GM20431 (cell line): Measurements from ENCODE around the gene DCAF11.
"Not testable (repeated sequence)": the region's sequence is repeated elsewhere in the genome, so short reads cannot be mapped to it uniquely, and the experiment has no call there.

Experiments
- in situ Hi-C: fragments of 300-500 bp; cut with MseI, MboI; formaldehyde crosslinking; loops from one replicate; pipeline ENCODE4 v1.15.0; 2020; ENCODE audit warnings: low sequenced_read_pairs; ENCODE audit not compliant: unreplicated experiment

The DCAF11 gene

DNA sequence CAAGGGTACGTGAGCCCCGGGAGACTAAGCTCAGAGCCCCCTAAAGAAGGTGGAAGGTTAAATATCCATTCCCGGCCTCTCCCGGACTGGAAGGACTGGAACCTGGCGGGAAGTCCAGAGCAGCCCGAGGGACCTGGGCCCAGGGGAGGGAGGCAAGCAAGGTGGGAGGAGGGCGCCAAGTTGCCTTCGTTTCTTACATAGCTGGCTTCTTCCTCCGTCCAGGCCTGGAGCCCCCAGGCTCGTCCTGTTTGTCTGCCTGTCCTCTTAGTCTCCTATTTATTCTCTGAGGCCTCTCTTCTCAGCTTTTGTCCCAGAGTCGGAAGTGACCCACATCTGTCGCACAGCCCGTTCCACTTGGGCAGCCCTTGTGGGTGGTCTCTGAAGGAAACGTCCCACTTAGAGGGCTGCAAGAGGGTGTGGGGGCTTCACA is 19.7 kb upstream of the DCAF11 start:
- in situ Hi-C loops: no loop called here

DNA sequence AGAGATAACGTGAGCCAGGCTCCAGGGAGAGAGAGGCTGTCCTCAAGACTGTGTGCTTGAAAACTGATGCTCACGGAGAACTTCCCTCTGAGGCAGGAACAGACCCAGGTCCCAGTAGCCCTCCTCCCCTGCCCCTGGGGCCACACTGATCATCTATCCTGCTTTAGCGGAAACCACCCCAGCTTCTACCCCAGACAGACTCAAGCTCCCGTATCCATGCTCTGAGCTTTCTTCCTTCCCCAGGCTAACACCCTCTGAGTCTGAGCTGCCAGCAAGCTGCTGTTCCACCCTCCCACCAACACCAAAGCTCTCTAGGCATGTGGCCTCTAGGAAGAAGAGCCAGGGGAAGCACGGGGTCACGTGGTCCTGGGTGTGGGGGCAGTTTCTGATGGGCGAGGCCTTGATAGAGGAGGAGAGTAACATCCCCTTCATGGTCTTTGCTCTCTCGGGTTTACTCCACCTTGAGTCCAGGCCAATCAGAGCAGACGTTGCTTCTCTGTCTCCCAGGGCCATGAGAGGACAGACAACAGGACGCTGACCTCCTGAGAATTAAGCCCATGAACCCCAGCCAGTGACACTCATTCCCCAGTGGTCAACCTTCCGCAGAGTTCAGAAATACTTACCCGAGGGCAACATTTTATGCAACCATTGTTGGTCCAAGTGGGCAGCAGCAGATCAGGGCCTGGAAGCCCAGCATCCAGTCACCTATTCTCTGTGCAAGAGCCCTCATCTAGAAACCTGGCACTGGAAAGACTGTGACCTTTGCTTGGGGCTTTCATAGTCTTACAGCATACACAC is 19.1 kb upstream of the DCAF11 start:
- in situ Hi-C loops: no loop called here

- in situ Hi-C loops: no loop called here
These were observed 17.9 kb upstream of the DCAF11 start for GRCh38 chr14:24096545-24097181.

DNA sequence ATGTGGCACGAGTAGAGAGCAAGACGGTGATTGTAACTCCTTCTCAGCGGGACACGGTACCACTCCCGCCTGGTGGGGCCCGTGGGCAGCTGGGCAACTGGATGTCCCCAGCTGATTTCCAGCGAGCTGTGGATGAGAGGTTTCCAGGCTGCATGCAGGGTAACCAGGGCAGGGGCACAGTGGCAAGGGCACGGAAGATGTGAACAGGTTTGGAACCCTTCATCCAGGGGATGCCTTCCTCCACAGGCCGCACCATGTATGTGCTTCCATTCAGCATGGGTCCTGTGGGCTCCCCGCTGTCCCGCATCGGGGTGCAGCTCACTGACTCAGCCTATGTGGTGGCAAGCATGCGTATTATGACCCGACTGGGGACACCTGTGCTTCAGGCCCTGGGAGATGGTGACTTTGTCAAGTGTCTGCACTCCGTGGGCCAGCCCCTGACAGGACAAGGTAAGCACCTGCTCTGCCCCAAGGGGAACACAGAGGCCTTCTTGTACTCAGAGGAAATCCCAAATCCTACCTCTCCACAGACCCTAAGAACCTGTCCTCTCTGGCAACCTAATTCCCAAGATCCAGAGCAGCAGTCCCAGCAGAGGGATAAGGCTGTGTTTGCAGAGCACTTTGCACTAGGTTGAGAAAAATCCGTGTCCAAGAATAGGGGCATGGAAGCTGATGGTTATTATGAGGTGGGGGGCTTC is 16.2 kb upstream of the DCAF11 start:
- in situ Hi-C loops: no loop called here

DNA sequence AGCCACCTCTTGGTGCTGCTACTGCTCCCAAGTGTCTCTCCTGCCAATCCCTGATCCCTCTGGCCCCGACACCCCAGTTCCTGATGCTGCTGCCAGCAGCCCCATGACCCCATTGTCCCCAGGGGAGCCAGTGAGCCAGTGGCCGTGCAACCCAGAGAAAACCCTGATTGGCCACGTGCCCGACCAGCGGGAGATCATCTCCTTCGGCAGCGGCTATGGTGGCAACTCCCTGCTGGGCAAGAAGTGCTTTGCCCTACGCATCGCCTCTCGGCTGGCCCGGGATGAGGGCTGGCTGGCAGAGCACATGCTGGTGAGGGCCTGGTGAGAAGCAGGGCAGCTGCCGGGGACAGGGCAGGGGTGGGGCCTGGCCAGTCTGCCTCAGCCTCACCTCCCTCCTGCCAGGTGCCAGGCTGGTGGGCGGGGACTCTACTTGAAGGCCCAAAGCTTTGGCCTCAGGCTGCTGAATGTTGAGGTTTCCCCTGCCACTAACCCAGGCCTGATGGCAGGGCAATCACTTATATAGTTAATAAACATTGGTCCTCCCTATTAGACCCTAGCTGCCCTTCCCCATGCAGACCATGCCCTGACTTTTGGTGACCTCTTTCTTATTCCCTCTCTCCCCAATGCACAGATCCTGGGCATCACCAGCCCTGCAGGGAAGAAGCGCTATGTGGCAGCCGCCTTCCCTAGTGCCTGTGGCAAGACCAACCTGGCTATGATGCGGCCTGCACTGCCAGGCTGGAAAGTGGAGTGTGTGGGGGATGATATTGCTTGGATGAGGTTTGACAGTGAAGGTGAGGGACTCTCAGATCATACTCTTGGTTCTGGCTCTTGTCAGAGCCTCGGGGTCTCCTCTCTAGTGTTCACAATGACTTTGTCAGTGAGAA is 15.4 kb upstream of the DCAF11 start:
- in situ Hi-C loops: no loop called here

- in situ Hi-C loops: no loop called here
These were observed 14.2 kb upstream of the DCAF11 start for GRCh38 chr14:24100197-24100981.

GRCh38 chr14:24100982-24101494 is 13.5 kb upstream of the DCAF11 start:
- in situ Hi-C loops: no loop called here

GRCh38 chr14:24102357-24103048 is 12.1 kb upstream of the DCAF11 start:
- in situ Hi-C loops: no loop called here

DNA sequence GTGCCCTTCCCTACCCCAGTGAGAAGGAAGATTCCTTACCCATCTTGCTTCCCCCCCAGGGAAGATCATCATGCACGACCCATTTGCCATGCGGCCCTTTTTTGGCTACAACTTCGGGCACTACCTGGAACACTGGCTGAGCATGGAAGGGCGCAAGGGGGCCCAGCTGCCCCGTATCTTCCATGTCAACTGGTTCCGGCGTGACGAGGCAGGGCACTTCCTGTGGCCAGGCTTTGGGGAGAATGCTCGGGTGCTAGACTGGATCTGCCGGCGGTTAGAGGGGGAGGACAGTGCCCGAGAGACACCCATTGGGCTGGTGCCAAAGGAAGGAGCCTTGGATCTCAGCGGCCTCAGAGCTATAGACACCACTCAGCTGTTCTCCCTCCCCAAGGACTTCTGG is 11.1 kb upstream of the DCAF11 start:
- in situ Hi-C loops: no loop called here

- in situ Hi-C loops: not testable (repeated sequence)
These were observed 8.9 kb upstream of the DCAF11 start for GRCh38 chr14:24105609-24106239.

DNA sequence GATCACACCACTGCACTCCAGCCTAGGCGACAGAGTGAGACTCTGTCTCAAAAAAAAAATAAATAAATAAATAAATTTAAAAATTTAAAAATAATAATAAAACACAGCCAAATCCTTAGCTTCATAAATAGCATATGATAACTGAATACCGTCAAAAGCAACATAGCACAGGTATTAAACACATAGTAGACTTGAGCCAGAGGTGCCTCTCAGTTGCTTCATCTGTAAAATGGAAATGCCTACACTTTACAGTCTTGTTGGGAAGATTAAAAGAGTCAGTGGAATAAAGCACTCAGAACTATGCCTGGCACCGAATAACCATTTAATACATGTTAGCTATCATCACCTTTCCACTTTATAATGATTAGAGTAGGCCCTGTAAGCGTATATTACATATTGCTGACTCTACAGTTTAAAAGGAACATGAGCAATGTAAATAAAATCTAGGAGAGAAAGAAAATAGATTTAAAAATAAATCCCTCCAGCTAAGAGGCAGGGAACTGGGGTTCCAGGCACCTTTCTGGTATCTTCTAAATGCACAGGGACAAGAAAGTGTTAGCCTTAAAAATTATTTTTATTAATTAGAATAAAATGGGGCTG is 7.8 kb upstream of the DCAF11 start:
- in situ Hi-C loops: no loop called here

- in situ Hi-C loops: no loop called here
These were observed 6.2 kb upstream of the DCAF11 start for GRCh38 chr14:24108336-24108874.

DNA sequence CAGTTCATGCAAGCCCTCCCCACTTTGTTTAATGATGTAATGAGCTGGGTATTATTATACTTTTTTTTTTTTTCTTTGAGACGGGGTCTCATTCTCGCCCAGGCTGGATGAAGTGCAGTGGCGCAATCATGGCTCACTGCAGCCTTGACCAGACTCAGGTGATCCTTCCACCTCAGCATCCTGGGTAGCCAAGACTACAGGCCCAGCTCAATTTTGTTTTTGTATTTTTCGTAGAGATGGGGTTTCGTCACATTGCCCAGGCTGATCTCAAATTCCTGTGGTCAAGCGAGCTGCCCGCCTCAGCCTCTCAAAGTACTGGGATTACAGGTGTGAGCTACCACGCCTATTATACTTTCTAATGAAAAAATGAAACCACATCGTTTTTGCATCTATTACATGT is 4.5 kb upstream of the DCAF11 start:
- in situ Hi-C loops: no loop called here

GRCh38 chr14:24110523-24110922 is 4.1 kb upstream of the DCAF11 start:
- in situ Hi-C loops: no loop called here

DNA sequence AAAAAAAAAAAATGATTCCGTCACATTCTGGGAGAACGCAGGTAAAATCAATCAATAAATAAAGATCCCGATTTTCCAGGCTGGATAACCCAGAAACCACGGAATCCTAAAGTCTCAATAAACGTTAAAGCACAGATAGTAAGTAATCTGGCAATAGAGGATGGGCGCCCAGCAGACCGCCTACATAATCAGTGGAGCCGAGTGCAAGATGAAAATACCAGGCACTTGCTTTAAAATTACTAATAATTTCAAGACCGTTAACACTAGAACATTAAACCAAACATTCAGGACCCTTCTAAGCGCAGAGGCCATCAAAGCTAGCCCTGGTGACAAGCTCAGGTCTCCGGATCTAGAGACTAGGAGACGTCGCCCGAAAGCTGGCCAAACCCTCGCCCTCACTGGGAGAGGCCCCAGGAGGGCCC is 1.2 kb upstream of the DCAF11 start:
- in situ Hi-C loops: no loop called here

DNA sequence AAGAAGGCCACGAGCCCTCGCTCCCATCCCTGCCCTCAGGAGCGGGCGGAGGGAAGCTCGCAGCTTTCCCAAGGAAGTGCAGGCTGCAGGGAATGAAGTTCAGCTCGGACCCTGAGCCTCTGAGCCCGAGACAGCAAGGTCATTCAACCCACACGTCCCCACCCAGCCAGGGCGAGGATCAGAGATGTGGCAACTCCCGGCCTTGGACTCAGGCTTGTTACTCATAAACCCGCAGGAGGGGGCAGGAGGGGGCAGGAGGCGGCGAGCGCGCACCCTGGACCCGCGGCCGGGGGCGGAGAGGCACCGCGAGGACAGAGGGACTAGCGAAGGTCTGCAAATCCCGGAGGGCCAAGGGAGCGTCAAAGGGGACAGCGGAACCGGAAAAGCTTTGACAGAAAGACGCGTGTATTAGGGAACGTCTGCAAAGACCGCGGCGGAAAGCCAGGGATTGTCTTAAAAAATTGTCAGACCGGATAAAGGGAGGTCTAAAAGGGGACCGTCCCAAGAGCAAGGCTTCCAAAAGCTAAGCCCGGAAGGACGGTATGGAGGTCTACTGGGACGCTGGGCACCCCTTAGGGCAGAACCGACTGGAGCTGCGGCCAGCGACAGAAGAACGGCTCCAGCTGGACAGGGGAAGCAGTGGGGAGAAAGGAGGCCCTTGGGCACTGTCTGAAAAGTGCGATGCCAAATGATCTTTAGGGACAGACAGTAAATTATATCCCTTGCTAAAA is 611 bp upstream of the DCAF11 start:
- in situ Hi-C loops: no loop called here
